Neuronal stem cell (in vitro differentiated cells): Measurements from ENCODE around the gene HES5.

Experiments used
- DNase-seq: peaks from one replicate; pipeline ENCODE4 v3.0.0-alpha.2; 2013; ENCODE audit warnings: low spot score
- H2AFZ ChIP-seq: one replicate; pipeline ENCODE4 v1.6.1; 2013; ENCODE audit warnings: mild to moderate bottlenecking, low read length, inconsistent platforms
- H2AK5ac ChIP-seq: 2 replicates; pipeline ENCODE4 v1.6.1; 2013; ENCODE audit warnings: low read depth, mild to moderate bottlenecking, inconsistent platforms, low read length, moderate library complexity, mixed read lengths
- H2BK120ac ChIP-seq: 2 replicates; pipeline ENCODE4 v1.6.1; 2013; ENCODE audit warnings: low read depth, mild to moderate bottlenecking, inconsistent platforms, low read length, moderate library complexity, mixed read lengths
- H2BK12ac ChIP-seq: one replicate; pipeline ENCODE4 v1.6.1; 2013; ENCODE audit warnings: low read length, inconsistent platforms
- H2BK15ac ChIP-seq: 2 replicates; pipeline ENCODE4 v1.6.1; 2013; ENCODE audit warnings: mild to moderate bottlenecking, low read length, inconsistent platforms, mixed read lengths
- H2BK5ac ChIP-seq: one replicate; pipeline ENCODE4 v1.6.1; 2013; ENCODE audit warnings: inconsistent platforms, mild to moderate bottlenecking, low read length, moderate library complexity
- H3K14ac ChIP-seq: one replicate; pipeline ENCODE4 v1.6.1; 2013; ENCODE audit warnings: low read length, inconsistent platforms
- H3K18ac ChIP-seq: 2 replicates; pipeline ENCODE4 v1.6.1; 2013; ENCODE audit warnings: low read length, inconsistent platforms
- H3K23ac ChIP-seq: 2 replicates; pipeline ENCODE4 v1.6.1; 2013; ENCODE audit warnings: low read depth, mild to moderate bottlenecking, mixed read lengths, low read length, inconsistent platforms; ENCODE audit not compliant: poor library complexity
- H3K27ac ChIP-seq: replicated peaks from 3 replicates; pipeline ENCODE4 v1.5.1; 2013; ENCODE audit warnings: low read length, inconsistent platforms
- H3K27me3 ChIP-seq, 3 experiments: 2 replicates each; pipeline ENCODE4 v1.6.1; 2013; ENCODE audit warnings: low read length in 3 of 3, mild to moderate bottlenecking in 2 of 3, inconsistent platforms in 1 of 3, low read depth in 1 of 3, mixed read lengths in 1 of 3, moderate library complexity in 1 of 3; ENCODE audit not compliant: control insufficient read depth in 3 of 3, insufficient read depth in 3 of 3
- H3K36me3 ChIP-seq, 2 donors: replicated peaks in 1 of 2; 2 replicates each; pipeline ENCODE4 v1.6.1; 2013; ENCODE audit warnings: low read length in 2 of 2; ENCODE audit not compliant: control insufficient read depth in 2 of 2, insufficient read depth in 2 of 2
- H3K4ac ChIP-seq: 2 replicates; pipeline ENCODE4 v1.6.1; 2013; ENCODE audit warnings: inconsistent platforms, mild to moderate bottlenecking, low read length, moderate library complexity
- H3K4me1 ChIP-seq, 2 donors: 1 replicate in 1 of 2; 2 replicates in 1 of 2; pipeline ENCODE4 v1.6.1; 2013; ENCODE audit warnings: low read length in 2 of 2, low read depth in 1 of 2; ENCODE audit not compliant: control insufficient read depth in 2 of 2, insufficient read depth in 1 of 2
- H3K4me2 ChIP-seq: one replicate; pipeline ENCODE4 v1.6.1; 2013; ENCODE audit warnings: mild to moderate bottlenecking, low read length, inconsistent platforms; ENCODE audit not compliant: insufficient read depth, poor library complexity, severe bottlenecking
- H3K4me3 ChIP-seq, 2 donors: 2 replicates each; pipeline ENCODE4 v1.5.1; 2013; ENCODE audit warnings: low read length in 2 of 2, mild to moderate bottlenecking in 2 of 2, inconsistent platforms in 1 of 2, moderate library complexity in 1 of 2
- H3K79me1 ChIP-seq: one replicate; pipeline ENCODE4 v1.6.1; 2013; ENCODE audit warnings: low read depth, mild to moderate bottlenecking, inconsistent platforms, low read length, moderate library complexity
- H3K9ac ChIP-seq: one replicate; pipeline ENCODE4 v1.6.1; 2013; ENCODE audit warnings: mild to moderate bottlenecking, low read depth, low read length, inconsistent platforms; ENCODE audit not compliant: poor library complexity
- H3K9me3 ChIP-seq, 2 donors: replicated peaks in 1 of 2; 2 replicates each; pipeline versions ENCODE3 to v1.6.1; 2013; ENCODE audit warnings: low read length in 2 of 2, mild to moderate bottlenecking in 2 of 2, inconsistent platforms in 1 of 2, low read depth in 1 of 2, mixed read lengths in 1 of 2, moderate library complexity in 1 of 2; ENCODE audit not compliant: control insufficient read depth in 2 of 2, insufficient read depth in 1 of 2
- H4K8ac ChIP-seq: one replicate; pipeline ENCODE4 v1.6.1; 2013; ENCODE audit warnings: low read depth, mild to moderate bottlenecking, inconsistent platforms, low read length, moderate library complexity
- H4K91ac ChIP-seq: one replicate; pipeline ENCODE4 v1.6.1; 2013; ENCODE audit warnings: low read length, low read depth, mild to moderate bottlenecking, inconsistent platforms; ENCODE audit not compliant: poor library complexity
- WGBS, 2 donors: extraction: QIAGEN DNeasy Blood & Tissue Kit; methylation state at CpG; one replicate each; pipeline ENCODE4 v1.1.7; 2013; ENCODE audit warnings: missing lambda C conversion rate in 2 of 2, mixed read lengths in 1 of 2; ENCODE audit not compliant: insufficient read length in 2 of 2, insufficient replicate concordance in 1 of 2; ENCODE audit errors: extremely low coverage in 2 of 2; 5-methylcytosine and 5-hydroxymethylcytosine counted together

HES5 gene

GRCh38 chr1:2510366-2511155 is 19.5 kb downstream of the HES5 start:
- Histone ChIP-seq H2BK15ac (no peak overlapping the region), H2BK5ac (peak overlapping the region; percentile 53), H2AFZ (no peak overlapping the region), H3K4me2 (no peak overlapping the region), H3K9ac (no peak overlapping the region), H4K8ac (no peak overlapping the region), H3K36me3 (peaks cover 60 to 83% of the 10 kb centered on the region in 2 donors), H2BK120ac (no peak overlapping the region), H3K79me1 (peaks cover 10% of the 10 kb centered on the region), H3K27ac (no peak overlapping the region), H2BK12ac (no peak overlapping the region), H3K23ac (no peak overlapping the region), H3K4me1 (no peaks in the 10 kb centered on the region), H3K14ac (no peak overlapping the region), H3K27me3 (no peaks in the 10 kb centered on the region), H3K18ac (no peak overlapping the region), H3K9me3 (no peaks in the 10 kb centered on the region), H2AK5ac (no peak overlapping the region), H3K4me3 (no peak overlapping the region), H4K91ac (no peak overlapping the region), H3K4ac (no peak overlapping the region)
- DNase-seq = no peak
- WGBS, 2 donors = no CpG with 5 or more reads among the region's 27 CpGs

GRCh38 chr1:2509589-2509988 is 20.5 kb downstream of the HES5 start:
- no peak overlapping the region for H3K18ac ChIP-seq
- H3K4ac ChIP-seq = no peak overlapping the region
- H3K27me3 ChIP-seq = no peaks in the 10 kb centered on the region
- H3K14ac ChIP-seq = no peak overlapping the region
- H3K9ac ChIP-seq = no peak overlapping the region
- no peak for DNase-seq
- WGBS, 2 donors = no CpG with 5 or more reads among the region's 11 CpGs
- H2BK5ac ChIP-seq = no peak overlapping the region
- H3K36me3 ChIP-seq = peaks cover 54 to 73% of the 10 kb centered on the region in 2 donors
- H2BK120ac ChIP-seq = no peak overlapping the region
- no peak overlapping the region for H3K27ac ChIP-seq
- no peak overlapping the region for H2BK15ac ChIP-seq
- no peak overlapping the region for H4K91ac ChIP-seq
- no peak overlapping the region for H2AFZ ChIP-seq
- peaks cover 9% of the 10 kb centered on the region for H3K79me1 ChIP-seq
- no peak overlapping the region for H2AK5ac ChIP-seq
- H3K9me3 ChIP-seq = no peaks in the 10 kb centered on the region
- no peak overlapping the region for H3K4me2 ChIP-seq
- no peak overlapping the region for H3K23ac ChIP-seq
- H4K8ac ChIP-seq = no peak overlapping the region
- H2BK12ac ChIP-seq = no peak overlapping the region
- H3K4me3 ChIP-seq = no peak overlapping the region
- no peaks in the 10 kb centered on the region for H3K4me1 ChIP-seq

GRCh38 chr1:2508751-2509150 is 21.3 kb downstream of the HES5 start:
- Histone ChIP-seq H3K4ac (no peak overlapping the region), H2AFZ (no peak overlapping the region), H3K4me3 (no peak overlapping the region), H2BK120ac (no peak overlapping the region), H2BK15ac (no peak overlapping the region), H3K4me2 (no peak overlapping the region), H3K27me3 (no peaks in the 10 kb centered on the region), H2BK12ac (no peak overlapping the region), H2BK5ac (no peak overlapping the region), H4K91ac (no peak overlapping the region), H3K14ac (no peak overlapping the region), H3K27ac (no peak overlapping the region), H3K9me3 (no peaks in the 10 kb centered on the region), H3K9ac (no peak overlapping the region), H3K18ac (no peak overlapping the region), H3K79me1 (peaks cover 7% of the 10 kb centered on the region), H3K36me3 (peaks cover 48 to 66% of the 10 kb centered on the region in 2 donors), H3K4me1 (no peaks in the 10 kb centered on the region), H3K23ac (peak overlapping the region; percentile 55), H4K8ac (no peak overlapping the region), H2AK5ac (no peak overlapping the region)
- DNase-seq = no peak
- WGBS, 2 donors = no CpG with 5 or more reads among the region's 29 CpGs

DNA sequence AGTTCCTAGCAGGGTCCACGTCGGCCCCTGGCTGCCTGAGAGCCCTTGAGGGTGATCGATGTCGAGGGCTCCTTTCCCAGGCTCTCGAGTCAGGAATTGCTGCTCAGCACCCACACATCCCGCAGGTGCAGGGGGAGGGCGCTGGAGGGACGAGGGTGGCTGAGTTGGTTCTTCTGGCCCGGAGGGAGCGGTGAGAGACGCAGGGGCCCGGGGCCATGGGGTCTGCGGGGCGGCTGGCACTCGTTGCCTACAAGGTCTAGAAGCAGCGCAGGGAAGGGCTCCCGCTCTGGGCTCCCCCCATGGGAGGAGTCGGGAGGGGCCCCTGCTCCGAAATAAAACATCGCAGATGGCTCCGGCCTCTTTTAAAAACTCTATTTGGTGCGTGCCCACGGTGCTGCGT is 21.9 kb downstream of the HES5 start:
- Histone ChIP-seq H2BK15ac (no peak overlapping the region), H3K4ac (no peak overlapping the region), H2BK5ac (peak overlapping the region; percentile 82), H2AFZ (no peak overlapping the region), H3K4me3 (no peak overlapping the region), H3K36me3 (peaks cover 44 to 60% of the 10 kb centered on the region in 2 donors), H3K23ac (no peak overlapping the region), H3K14ac (peak overlapping the region; percentile 8), H3K27ac (no peak overlapping the region), H2BK120ac (no peak overlapping the region), H4K91ac (no peak overlapping the region), H3K18ac (no peak overlapping the region), H2AK5ac (no peak overlapping the region), H4K8ac (no peak overlapping the region), H2BK12ac (peak overlapping the region; percentile 22), H3K79me1 (peaks cover 4% of the 10 kb centered on the region), H3K27me3 (no peaks in the 10 kb centered on the region), H3K9ac (peak overlapping the region; percentile 60), H3K4me2 (no peak overlapping the region), H3K4me1 (no peaks in the 10 kb centered on the region), H3K9me3 (no peaks in the 10 kb centered on the region)
- no peak for DNase-seq
- no CpG with 5 or more reads among the region's 24 CpGs for WGBS, 2 donors
